HUES64 (cell line): Measurements from ENCODE around the gene PPP1R15B.

Experiments used
- H3K27ac ChIP-seq: 2 replicates; pipeline ENCODE4 v1.7.0; 2013; ENCODE audit warnings: low read depth, low read length, inconsistent platforms
- H3K27me3 ChIP-seq: 2 replicates; pipeline ENCODE4 v1.6.1; 2013; ENCODE audit warnings: mild to moderate bottlenecking, low read length; ENCODE audit not compliant: insufficient read depth
- H3K36me3 ChIP-seq: 2 replicates; pipeline ENCODE4 v1.6.1; 2013; ENCODE audit warnings: mild to moderate bottlenecking, low read length; ENCODE audit not compliant: insufficient read depth
- H3K4me1 ChIP-seq: 2 replicates; pipeline ENCODE4 v1.6.1; 2013; ENCODE audit warnings: mild to moderate bottlenecking, low read length, moderate library complexity; ENCODE audit not compliant: insufficient read depth
- H3K4me3 ChIP-seq: 2 replicates; pipeline ENCODE4 v1.5.1; 2013; ENCODE audit warnings: mild to moderate bottlenecking, low read length, moderate library complexity
- H3K9ac ChIP-seq: 2 replicates; pipeline ENCODE4 v1.6.1; 2013; ENCODE audit warnings: mild to moderate bottlenecking, low read depth, low read length
- H3K9me3 ChIP-seq: 2 replicates; pipeline ENCODE4 v1.6.1; 2013; ENCODE audit warnings: low read depth, low read length; ENCODE audit not compliant: insufficient read depth
- WGBS: fragments of 150-250, 120-280 bp; methylation state at CpG from one replicate; pipeline ENCODE4 v1.1.7; 2013; ENCODE audit warnings: missing lambda C conversion rate; 5-methylcytosine and 5-hydroxymethylcytosine counted together

Gene PPP1R15B

DNA sequence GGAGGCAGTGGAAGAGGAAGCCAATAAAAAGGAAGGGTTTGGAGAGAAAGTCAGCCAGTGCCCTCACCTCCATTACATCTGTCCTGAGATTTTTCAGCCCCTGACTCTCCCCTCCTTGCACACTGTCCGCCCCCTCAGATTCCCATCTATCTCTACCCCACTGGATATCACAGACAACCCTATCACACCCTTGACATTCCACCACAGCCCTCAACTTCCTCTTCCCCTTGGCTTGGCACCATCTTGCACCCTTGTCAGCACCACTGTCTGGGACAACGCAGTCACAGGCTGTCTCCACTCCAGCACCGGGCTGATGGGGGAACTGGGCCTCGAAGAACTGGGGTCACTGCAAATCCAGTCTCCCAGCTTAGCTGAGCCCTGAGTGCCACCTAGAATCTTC lies 37.7 kb downstream of the PPP1R15B start:
- Histone ChIP-seq H3K9me3 (no peaks in the 10 kb centered on the region), H3K36me3 (no peaks in the 10 kb centered on the region), H3K27ac (no peak overlapping the region), H3K9ac (no peak overlapping the region), H3K4me3 (no peak overlapping the region), H3K4me1 (peaks cover 4% of the 10 kb centered on the region; the same call in 1 of the 2 replicates), H3K27me3 (peaks cover 64% of the 10 kb centered on the region)
- 91% methylated on average over 4 of the region's 4 CpGs for WGBS

DNA sequence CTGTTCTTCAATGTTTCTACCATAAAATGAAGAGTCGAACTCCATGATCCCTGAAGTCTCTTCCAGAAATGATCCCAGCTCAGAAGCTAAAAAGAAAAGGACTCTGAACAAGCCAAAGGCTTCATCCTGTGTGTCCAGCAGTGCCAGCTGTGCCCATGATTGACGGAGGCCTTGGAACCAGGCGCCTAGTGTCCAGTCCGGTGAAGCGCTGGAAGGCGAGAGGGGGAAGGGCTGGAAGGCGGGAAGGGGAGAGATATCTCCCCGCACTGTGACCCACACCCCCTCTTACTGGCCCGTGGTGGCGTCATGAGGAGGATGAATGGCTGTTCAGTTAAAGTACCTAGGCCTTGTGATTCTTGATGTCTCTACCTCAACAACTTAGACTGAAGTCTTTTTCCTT lies 41.4 kb downstream of the PPP1R15B start:
- 90% methylated on average over 10 of the region's 10 CpGs for WGBS
- Histone ChIP-seq H3K4me3 (no peak overlapping the region), H3K9ac (no peak overlapping the region), H3K4me1 (no peaks in the 10 kb centered on the region), H3K9me3 (no peaks in the 10 kb centered on the region), H3K36me3 (no peaks in the 10 kb centered on the region), H3K27ac (no peak overlapping the region), H3K27me3 (peaks cover 26% of the 10 kb centered on the region)

DNA sequence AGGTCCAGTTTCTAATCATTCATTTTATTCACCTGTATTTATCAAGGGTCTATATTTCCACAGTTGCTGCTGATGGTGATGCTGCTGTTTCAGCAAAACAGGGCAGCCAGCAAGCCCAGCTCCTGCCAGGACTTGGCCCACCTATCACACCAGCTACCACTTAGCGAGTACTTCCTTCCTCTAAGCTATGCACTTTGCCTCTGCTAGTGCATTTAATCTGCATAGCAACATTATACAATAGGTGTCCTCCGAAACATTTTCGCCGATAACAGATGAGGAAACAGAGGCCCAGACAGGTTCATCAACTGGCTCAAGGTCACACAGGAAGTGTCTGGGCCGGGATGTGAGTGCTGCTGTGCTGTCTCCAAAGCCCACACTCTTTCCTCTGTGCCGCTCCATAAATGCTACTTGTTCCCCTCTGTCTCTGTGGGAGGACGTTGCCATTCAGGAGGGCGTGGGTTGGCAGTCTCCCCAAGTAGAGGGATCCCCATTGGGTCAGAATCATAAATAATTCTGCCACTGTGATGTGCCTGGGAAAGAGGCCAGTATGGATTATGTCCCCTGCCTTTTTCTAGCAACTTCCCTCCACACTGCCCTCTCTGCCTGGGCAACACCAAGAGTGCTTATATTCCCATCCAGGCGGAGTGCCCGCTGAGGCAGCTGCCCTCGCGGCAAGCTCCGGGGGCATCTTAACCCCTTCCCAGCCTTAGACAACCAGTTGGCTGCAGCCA lies 42.5 kb downstream of the PPP1R15B start:
- 91% methylated on average over 13 of the region's 13 CpGs for WGBS
- Histone ChIP-seq H3K36me3 (no peaks in the 10 kb centered on the region), H3K27ac (no peak overlapping the region), H3K27me3 (peaks cover 24% of the 10 kb centered on the region), H3K4me3 (no peak overlapping the region), H3K4me1 (no peaks in the 10 kb centered on the region), H3K9me3 (no peaks in the 10 kb centered on the region), H3K9ac (no peak overlapping the region)

DNA sequence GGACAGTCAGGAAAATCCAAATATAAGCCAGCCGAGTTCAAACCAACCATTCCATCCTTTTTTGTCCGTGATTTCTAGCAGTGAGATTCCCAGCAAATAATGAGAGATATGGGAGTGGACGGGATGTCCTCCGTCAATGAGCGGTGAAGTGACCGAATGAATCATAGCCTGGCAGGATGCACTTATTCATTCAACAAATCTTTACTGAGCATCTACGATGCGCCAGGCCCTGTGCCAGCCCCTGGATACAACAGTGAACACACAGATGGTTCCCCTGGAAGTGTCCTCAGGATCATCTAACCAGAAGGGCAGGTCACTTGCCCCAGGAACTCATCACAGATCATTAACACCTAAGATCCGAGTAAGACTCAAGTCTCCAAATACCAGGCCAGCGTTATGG lies 43.7 kb downstream of the PPP1R15B start:
- Histone ChIP-seq H3K9ac (no peak overlapping the region), H3K27ac (no peak overlapping the region), H3K36me3 (no peaks in the 10 kb centered on the region), H3K27me3 (peaks cover 23% of the 10 kb centered on the region), H3K4me3 (no peak overlapping the region), H3K4me1 (no peaks in the 10 kb centered on the region), H3K9me3 (no peaks in the 10 kb centered on the region)
- 90% methylated on average over 10 of the region's 10 CpGs for WGBS

DNA sequence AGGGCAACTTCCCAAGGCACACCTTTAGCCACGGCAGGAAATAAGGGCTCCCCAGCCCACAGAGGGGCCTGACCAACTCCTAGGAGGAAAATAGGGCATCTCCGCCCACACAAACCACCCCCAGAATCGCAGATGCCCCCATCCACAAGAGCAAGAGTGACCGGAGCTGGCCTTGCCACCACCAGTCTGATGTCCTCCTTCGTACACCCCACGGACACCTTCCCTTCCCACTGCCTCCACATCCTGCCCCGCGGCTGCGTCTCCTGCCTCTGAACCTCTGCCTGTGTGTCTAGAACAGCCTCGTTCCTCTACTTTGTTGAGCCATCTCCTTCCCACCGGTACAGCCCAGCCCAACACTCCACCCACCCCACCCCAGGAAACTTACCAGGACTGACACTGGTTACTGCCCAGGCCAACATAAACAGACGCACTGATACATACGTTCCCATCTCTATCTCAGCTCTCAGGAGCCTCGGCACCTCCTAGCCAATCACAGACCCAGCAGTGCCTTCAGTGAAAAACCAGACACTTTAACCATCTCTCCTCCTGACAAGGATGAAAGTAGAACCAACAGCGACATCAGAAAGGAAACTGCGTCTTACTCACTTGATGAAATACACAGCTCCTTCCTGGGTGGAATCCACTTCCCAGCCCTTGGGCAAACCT lies 44.3 kb downstream of the PPP1R15B start:
- peaks cover 30% of the 10 kb centered on the region for H3K27me3 ChIP-seq
- no peaks in the 10 kb centered on the region for H3K9me3 ChIP-seq
- H3K4me3 ChIP-seq: no peak overlapping the region
- 90% methylated on average over 16 of the region's 16 CpGs for WGBS
- no peak overlapping the region for H3K9ac ChIP-seq
- H3K27ac ChIP-seq: no peak overlapping the region
- H3K36me3 ChIP-seq: no peaks in the 10 kb centered on the region
- H3K4me1 ChIP-seq: no peaks in the 10 kb centered on the region

DNA sequence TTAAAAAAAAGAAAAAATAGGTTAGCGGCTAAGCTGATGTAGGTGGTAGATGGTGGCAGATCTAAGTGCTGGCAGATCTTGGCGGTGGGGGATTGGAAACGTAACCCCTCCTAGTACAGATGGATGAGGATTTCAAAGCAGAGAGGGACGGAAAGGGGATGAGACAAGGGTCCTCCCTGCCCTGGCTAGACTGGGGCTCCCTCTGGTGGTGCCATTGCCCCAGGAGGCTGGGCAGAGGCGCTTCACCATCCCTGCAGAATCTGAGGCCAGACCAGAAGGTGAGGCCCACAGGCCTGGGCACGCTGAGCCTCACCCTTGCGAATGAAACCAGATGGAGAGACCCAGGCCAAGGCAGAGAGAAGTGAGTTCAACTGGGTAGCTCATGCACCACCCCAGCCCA lies 44.9 kb downstream of the PPP1R15B start:
- H3K27me3 ChIP-seq: peaks cover 31% of the 10 kb centered on the region
- no peaks in the 10 kb centered on the region for H3K36me3 ChIP-seq
- no peaks in the 10 kb centered on the region for H3K4me1 ChIP-seq
- H3K9ac ChIP-seq: no peak overlapping the region
- WGBS: 82% methylated on average over 7 of the region's 7 CpGs
- H3K4me3 ChIP-seq: no peak overlapping the region
- H3K27ac ChIP-seq: no peak overlapping the region
- no peaks in the 10 kb centered on the region for H3K9me3 ChIP-seq

DNA sequence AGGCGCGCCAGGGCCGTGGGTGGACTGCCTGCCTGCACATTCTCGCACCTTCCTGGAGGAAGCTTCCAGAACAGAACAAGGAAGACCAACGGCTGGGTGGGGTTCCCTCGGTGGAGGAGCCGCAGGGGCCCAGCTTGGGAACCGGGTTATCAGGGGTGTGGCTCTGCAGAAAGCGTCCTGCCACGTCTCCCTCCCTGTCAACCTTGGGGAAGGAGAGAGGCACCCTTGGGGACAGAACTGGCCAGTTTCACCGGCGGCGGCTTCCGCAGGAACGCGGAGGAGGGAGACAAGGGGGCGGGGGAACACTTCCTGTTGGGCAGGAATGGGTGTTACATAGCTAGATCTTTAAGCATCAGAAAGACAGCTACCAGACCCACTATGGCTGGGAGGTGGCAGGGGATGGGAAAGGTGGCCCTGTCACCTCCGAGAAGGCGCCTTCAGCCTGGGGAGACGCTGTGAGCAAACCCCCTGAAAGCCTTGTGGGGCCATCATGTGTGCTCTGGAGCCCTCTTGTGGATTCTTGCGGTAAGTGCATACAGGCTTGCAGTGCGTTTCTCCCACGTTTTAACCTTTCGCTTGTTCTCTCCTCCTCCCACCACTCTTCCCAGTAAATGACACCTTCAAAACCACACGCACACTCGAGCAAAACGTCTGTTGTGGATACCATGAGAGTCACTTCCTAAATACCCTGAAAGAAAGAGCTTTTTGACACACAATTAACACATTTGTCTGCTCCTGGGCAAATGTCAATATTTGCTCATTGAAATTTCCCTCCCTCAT lies 48.1 kb downstream of the PPP1R15B start:
- Histone ChIP-seq H3K4me1 (peaks cover 12% of the 10 kb centered on the region), H3K4me3 (peak overlapping the region; percentile 45), H3K27ac (no peak overlapping the region), H3K36me3 (no peaks in the 10 kb centered on the region), H3K27me3 (peaks cover 28% of the 10 kb centered on the region), H3K9ac (peak overlapping the region; percentile 19; the same call in 1 of the 2 replicates), H3K9me3 (no peaks in the 10 kb centered on the region)
- 10% methylated on average over 27 of the region's 27 CpGs for WGBS

DNA sequence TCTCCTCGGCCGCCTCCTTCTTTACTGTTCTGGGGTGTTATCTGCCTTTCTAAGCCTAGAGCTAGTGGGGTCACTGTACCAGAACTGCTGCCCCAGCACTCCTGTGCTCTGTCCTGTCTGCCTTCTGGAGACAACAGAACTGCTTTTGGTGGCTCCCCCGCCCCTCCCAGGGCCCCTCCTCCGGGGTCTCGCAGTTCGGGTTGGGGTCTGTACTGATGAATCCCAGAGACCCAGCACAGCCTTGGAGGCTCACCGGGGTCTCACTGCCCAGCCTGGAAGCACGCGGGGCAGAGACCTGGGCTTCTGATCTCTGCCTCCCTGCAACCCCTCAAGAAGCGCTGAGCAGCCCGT lies 48.7 kb downstream of the PPP1R15B start:
- H3K36me3 ChIP-seq: no peaks in the 10 kb centered on the region
- WGBS: 65% methylated on average over 11 of the region's 11 CpGs
- H3K9me3 ChIP-seq: no peaks in the 10 kb centered on the region
- no peak overlapping the region for H3K27ac ChIP-seq
- peaks cover 28% of the 10 kb centered on the region for H3K27me3 ChIP-seq
- H3K4me1 ChIP-seq: peaks cover 18% of the 10 kb centered on the region
- peak overlapping the region; percentile 45 for H3K4me3 ChIP-seq
- H3K9ac ChIP-seq: peak overlapping the region; percentile 19; the same call in 1 of the 2 replicates

DNA sequence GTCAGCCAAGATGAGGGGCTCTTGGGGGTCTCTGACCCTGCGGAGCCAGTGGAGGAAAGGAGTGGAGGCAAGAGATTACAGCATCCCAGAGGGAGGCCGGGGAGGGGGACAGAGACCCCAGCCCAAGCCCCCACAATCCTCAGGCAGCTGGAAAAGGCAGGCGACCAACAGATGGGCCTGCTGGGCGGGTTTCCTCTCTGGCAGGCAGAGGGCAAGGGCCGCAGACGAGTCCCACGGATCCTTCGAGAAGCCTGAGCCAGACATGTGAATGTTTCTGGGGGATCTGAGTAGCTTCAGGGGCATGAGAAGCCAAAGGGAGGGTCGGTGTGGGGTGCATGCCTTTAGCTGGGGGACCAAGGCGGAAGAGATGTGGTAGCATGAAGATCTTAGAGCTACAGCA lies 49.8 kb downstream of the PPP1R15B start:
- Histone ChIP-seq H3K4me3 (no peak overlapping the region), H3K9ac (no peak overlapping the region), H3K27me3 (peaks cover 28% of the 10 kb centered on the region), H3K4me1 (peaks cover 24% of the 10 kb centered on the region), H3K9me3 (no peaks in the 10 kb centered on the region), H3K27ac (no peak overlapping the region), H3K36me3 (no peaks in the 10 kb centered on the region)
- WGBS: 85% methylated on average over 10 of the region's 10 CpGs

DNA sequence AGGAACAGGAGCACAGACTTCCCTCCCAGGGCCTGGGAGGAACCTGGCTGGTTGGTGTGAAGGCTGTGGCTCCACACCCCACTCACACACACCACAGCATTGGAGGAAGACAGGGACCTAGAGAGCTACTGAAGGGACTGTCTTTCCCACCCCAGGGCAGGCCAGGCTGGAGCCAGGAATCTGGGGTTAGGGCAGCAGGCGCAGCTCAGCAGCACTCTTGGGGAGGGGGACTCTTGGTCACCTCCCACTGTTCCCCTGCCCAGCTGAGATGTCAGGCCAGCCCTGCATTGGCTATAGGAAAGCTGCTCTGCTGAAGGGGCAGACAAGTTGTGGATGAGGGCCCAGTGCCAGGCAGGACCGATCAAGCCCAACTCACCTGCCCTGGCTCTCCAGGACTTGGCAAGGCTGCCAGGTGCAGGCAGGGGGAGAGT lies 50.3 kb downstream of the PPP1R15B start:
- H3K27ac ChIP-seq: no peak overlapping the region
- 91% methylated on average over 2 of the region's 2 CpGs for WGBS
- H3K27me3 ChIP-seq: peaks cover 28% of the 10 kb centered on the region
- H3K4me3 ChIP-seq: no peak overlapping the region
- no peaks in the 10 kb centered on the region for H3K36me3 ChIP-seq
- peaks cover 24% of the 10 kb centered on the region for H3K4me1 ChIP-seq
- H3K9me3 ChIP-seq: no peaks in the 10 kb centered on the region
- no peak overlapping the region for H3K9ac ChIP-seq

DNA sequence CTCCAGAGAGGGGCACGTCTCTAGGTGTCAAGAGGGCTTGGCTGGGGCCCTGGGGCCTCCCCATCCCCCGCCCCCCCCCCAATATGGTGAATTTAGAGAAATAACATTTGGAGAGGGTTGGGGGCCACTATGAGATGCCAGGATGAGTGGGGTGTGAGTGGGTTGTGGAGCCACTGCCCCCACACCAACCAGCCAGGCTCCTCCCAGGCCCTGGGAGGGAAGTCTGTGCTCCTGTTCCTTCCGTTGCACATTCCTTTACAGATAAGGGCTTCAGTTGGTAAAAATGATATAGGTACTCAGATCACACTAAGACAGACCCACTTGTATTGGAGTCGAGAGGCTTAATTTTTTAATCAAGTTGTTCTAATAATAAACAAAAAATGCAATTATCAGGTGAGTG lies 51.3 kb downstream of the PPP1R15B start:
- 50% methylated on average over 1 of the region's 4 CpGs for WGBS
- Histone ChIP-seq H3K4me1 (peaks cover 24% of the 10 kb centered on the region), H3K36me3 (no peaks in the 10 kb centered on the region), H3K27ac (no peak overlapping the region), H3K27me3 (peaks cover 28% of the 10 kb centered on the region), H3K4me3 (no peak overlapping the region), H3K9ac (no peak overlapping the region), H3K9me3 (no peaks in the 10 kb centered on the region)
